HG03558 (cell line): ENCODE measurements around the gene TDRD12.
"Not testable (repeated sequence)": the region's sequence is repeated elsewhere in the genome, so short reads cannot be mapped to it uniquely, and the experiment has no call there.

Experiments used
- ATAC-seq: cut with Tn5 transposase; IDR thresholded peaks from one replicate; pipeline ENCODE4 v1.9.1; 2021; ENCODE audit warnings: moderate number of reproducible peaks; ENCODE audit not compliant: unreplicated experiment; ENCODE audit errors: extremely low read depth

The TDRD12 gene

GRCh38 chr19:32863841-32864240 is 144.3 kb downstream of the TDRD12 start:
- ATAC-seq = no peak

GRCh38 chr19:32864318-32865007 is 144.9 kb downstream of the TDRD12 start:
- ATAC-seq = no peak

GRCh38 chr19:32865326-32865725 is 145.8 kb downstream of the TDRD12 start:
- no peak for ATAC-seq

- ATAC-seq = no peak
Measured at GRCh38 chr19:32866061-32866460, 146.5 kb downstream of the TDRD12 start.

- no peak for ATAC-seq
Measured at GRCh38 chr19:32866564-32867265, 147.1 kb downstream of the TDRD12 start.

GRCh38 chr19:32867436-32867835 is 147.9 kb downstream of the TDRD12 start:
- ATAC-seq = not testable (repeated sequence)

- no peak for ATAC-seq
Measured at GRCh38 chr19:32868206-32868950, 148.8 kb downstream of the TDRD12 start.

- ATAC-seq = no peak
Measured at GRCh38 chr19:32869369-32869965, 149.9 kb downstream of the TDRD12 start, which contains the start of gene SLC7A9. Gene SLC7A9, minus strand, starts transcription at chr19:32869767. Its CDS starts 1,233 bp downstream, at chr19:32868534.

- no peak for ATAC-seq
Measured at GRCh38 chr19:32869966-32870573, 150.5 kb downstream of the TDRD12 start.

- ATAC-seq = no peak
Measured at GRCh38 chr19:32870981-32871451, 151.4 kb downstream of the TDRD12 start.

- no peak for ATAC-seq
Measured at GRCh38 chr19:32872391-32872790, 152.8 kb downstream of the TDRD12 start.

- ATAC-seq = no peak
Measured at GRCh38 chr19:32873247-32873959, 153.8 kb downstream of the TDRD12 start.

- ATAC-seq = no peak
Measured at GRCh38 chr19:32874605-32875004, 155.0 kb downstream of the TDRD12 start.

GRCh38 chr19:32875428-32875827 is 155.9 kb downstream of the TDRD12 start:
- no peak for ATAC-seq

- ATAC-seq = no peak
Measured at GRCh38 chr19:32876236-32876918, 156.8 kb downstream of the TDRD12 start.

GRCh38 chr19:32876919-32877285 is 157.3 kb downstream of the TDRD12 start:
- ATAC-seq = no peak
